GM19025 (cell line): ENCODE results near the gene SPAG6.

ENCODE experiments used
- ATAC-seq: cut with Tn5 transposase; IDR thresholded peaks from one replicate; pipeline ENCODE4 v1.9.1; 2021; ENCODE audit warnings: mild to moderate bottlenecking, low read depth, moderate library complexity; ENCODE audit not compliant: unreplicated experiment

Gene SPAG6

GRCh38 chr10:22427890-22428571 lies 82.7 kb downstream of the SPAG6 start:
- ATAC-seq: no peak

GRCh38 chr10:22429146-22429545 lies 83.8 kb downstream of the SPAG6 start:
- ATAC-seq: no peak

- ATAC-seq: no peak
Measured at GRCh38 chr10:22429981-22430421, 84.7 kb downstream of the SPAG6 start.

GRCh38 chr10:22433875-22434274 lies 88.6 kb downstream of the SPAG6 start:
- ATAC-seq: no peak

GRCh38 chr10:22434521-22434920 lies 89.2 kb downstream of the SPAG6 start:
- ATAC-seq: no peak

- no peak for ATAC-seq
Measured at GRCh38 chr10:22435650-22436049, 90.4 kb downstream of the SPAG6 start.

GRCh38 chr10:22436526-22436892 lies 91.2 kb downstream of the SPAG6 start:
- ATAC-seq: peak; percentile 51

GRCh38 chr10:22436893-22437619 lies 91.8 kb downstream of the SPAG6 start:
- peak; percentile 84 for ATAC-seq

GRCh38 chr10:22437620-22438588 lies 92.6 kb downstream of the SPAG6 start:
- ATAC-seq: peak; percentile 9

GRCh38 chr10:22438711-22439110 lies 93.4 kb downstream of the SPAG6 start:
- ATAC-seq: no peak

GRCh38 chr10:22442063-22442462 lies 96.8 kb downstream of the SPAG6 start:
- no peak for ATAC-seq

- no peak for ATAC-seq
Measured at GRCh38 chr10:22442468-22442867, 97.2 kb downstream of the SPAG6 start.

- ATAC-seq: no peak
Measured at GRCh38 chr10:22443175-22443901, 98.0 kb downstream of the SPAG6 start.

- no peak for ATAC-seq
Measured at GRCh38 chr10:22444219-22444788, 99.0 kb downstream of the SPAG6 start.

GRCh38 chr10:22445495-22445894 lies 100.2 kb downstream of the SPAG6 start:
- ATAC-seq: no peak

GRCh38 chr10:22447068-22447467 lies 101.8 kb downstream of the SPAG6 start:
- ATAC-seq: no peak

- ATAC-seq: no peak
Measured at GRCh38 chr10:22451346-22451745, 106.0 kb downstream of the SPAG6 start.

GRCh38 chr10:22453320-22453719 lies 108.0 kb downstream of the SPAG6 start:
- no peak for ATAC-seq

- ATAC-seq: no peak
Measured at GRCh38 chr10:22453948-22454591, 108.8 kb downstream of the SPAG6 start.
